Activated T-cell treated with anti-CD3 and anti-CD28 coated beads for 24 hours (primary cell): ENCODE measurements around the gene RP9.
"Not testable (repeated sequence)": the region's sequence is repeated elsewhere in the genome, so short reads cannot be mapped to it uniquely, and the experiment has no call there.

Experiments used
- DNase-seq: peaks from one replicate; pipeline ENCODE4 v3.0.0-alpha.2; 2020; ENCODE audit warnings: low read depth

RP9 gene

DNA sequence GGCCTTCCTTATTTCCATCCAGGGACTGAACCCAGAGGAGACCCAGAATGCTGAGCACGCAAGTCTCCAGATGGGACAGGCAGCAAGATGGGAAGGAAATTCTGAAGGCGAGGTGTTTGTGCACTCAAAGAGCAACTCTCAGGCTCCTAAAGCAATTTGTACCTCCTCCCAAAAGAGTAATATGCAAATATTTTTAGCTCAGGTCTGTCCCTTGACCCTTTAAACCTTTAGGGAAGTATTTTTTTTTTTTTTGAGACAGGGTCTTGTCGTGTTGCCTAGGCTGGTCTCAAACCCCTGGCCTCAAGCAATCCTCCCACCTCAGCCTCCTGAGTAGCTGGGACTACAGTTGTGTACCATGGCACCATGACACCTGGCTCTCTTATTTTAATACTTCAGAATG is 8.4 kb downstream of the RP9 start:
- no peak for DNase-seq

DNA sequence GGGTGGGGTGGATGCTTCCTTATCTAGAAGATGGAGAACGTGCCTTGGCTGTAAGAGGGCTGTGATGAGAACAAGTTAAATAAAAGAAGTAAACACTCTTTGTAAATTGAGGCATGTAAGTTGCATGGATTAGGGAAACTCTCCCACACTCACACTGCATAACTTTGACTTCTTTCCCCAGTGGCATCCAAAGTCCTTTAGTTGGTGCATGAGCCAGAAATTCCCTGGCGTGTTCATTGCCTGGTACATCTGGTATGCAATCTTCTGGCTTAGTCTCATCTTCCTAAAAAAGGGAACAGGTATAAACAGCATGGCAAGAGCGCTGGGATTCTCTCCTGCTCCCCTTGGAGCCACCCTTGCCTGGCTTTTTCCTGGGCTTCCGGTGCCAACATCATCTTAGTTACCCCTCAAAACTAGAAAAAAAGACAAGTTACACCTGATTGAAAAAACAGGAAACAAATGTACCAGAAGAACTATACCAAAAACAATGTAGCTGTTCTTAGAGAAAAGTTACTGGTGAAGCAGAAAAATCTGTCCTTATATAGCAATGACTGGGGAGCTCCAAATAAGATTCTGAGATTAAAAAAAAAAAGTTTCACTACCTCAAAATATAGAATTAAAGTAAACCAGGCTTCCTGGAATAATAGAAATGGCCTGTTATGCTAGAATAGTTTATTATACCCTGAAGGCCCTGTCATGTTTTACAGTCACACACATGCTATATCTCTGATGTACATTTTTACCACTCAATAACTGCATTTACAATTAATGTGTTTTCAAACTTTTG is 9.9 kb downstream of the RP9 start:
- DNase-seq = no peak

DNA sequence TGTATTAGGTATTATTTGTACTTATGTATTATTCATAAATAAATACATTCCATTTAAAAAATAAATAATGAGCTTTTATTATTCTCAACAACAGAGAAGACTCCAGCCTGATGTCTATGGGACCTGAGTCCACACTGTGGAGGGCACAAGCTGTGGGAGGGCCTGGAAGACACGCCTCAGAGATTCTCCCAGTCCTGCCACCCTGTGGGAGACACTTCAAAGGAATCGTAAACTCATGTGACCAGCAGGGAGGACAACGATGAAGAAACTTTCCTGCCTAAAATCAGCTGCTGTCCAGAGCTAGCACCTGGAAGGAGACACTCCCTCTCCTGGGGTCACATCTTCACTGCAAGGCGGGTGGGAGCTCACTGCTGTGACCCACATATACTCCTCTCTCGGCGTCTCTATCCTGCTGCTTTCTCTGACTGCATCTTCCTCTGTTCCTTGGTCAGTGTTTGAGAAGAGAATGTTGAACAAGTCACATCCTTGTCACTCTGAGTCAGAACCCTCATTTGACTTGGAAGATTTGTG is 14.4 kb downstream of the RP9 start:
- DNase-seq = not testable (repeated sequence)

DNA sequence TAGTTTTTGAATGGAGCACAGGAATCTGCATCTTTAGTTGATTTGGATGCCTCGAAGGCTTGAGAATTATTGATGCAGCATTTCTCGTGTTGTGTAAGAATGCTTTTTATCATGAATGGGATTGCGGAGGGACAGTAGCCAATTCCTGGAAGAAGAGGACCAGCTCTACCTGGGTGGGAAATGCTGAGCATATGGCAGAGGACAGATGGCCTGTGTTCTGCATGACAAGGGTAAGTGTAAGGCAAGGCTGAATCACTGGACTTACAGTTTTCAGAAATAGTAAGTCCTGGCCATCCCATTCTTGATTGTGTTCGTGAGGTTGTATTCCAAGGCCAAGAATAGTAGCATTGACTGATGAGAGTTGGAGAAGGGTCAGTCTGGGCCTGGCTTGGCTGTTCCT is 15.9 kb downstream of the RP9 start:
- DNase-seq = no peak

DNA sequence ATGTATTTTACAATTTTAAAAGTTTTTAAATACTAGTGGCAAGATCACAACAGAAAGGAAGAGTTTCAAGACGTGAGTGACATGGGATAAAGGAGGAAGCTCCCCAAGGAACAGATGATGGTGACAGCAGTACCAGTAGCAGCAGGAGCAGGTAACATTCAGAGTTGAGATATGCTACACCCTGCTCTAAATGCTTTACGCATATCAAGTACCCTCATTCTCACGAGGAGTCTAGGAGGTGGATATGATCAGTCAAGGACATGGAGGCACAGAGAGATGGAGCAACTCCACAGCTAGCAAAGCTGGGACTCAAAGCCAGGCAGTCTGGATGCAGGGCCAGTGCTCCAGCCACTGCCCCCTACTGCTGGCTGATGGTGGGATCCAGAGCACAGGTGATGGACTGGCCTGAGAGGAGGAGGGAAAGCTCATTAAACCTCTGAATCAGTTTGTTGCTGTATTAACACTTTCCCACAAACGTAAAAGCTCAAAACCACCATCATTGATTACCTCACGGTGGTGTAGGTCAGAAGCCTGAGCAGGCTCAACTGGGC is 17.5 kb downstream of the RP9 start:
- DNase-seq = no peak

DNA sequence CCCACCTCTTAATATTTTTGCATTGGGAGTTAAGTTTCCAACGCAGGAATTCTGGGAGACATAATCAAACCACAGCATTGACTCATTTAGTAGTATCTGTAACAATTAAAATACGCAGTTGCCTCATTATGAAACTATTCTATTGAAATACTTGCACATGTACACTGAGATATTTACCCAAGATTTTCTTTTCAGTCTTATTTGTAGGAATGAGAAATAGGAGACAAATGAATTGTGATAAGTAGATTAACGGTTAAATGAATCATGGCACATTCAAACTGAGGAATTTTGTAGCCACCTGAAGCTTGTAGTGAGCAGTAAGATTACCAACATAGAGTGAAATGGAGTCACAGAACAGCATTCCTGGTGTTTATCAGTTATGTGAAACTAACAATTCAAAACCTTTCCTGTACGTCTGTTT is 18.1 kb downstream of the RP9 start:
- no peak for DNase-seq

DNA sequence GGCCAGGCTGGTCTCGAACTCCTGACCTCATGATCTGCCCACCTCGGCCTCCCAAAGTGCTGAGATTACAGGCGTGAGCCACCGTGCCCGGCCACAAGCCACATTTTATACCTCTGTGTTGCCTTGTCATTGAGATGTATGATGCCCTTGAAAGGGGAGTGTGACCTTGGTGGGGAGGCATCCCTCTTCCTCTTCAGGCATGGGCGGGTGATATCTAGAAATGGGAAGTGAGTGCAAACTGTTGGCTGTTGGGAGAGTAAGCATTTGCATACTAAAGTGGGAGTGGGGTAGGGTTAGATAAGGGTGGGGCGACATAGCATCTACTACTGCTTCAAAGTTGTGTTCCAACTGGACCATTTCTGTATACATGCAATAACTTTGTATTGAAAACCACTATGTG is 20.1 kb downstream of the RP9 start:
- DNase-seq = no peak

DNA sequence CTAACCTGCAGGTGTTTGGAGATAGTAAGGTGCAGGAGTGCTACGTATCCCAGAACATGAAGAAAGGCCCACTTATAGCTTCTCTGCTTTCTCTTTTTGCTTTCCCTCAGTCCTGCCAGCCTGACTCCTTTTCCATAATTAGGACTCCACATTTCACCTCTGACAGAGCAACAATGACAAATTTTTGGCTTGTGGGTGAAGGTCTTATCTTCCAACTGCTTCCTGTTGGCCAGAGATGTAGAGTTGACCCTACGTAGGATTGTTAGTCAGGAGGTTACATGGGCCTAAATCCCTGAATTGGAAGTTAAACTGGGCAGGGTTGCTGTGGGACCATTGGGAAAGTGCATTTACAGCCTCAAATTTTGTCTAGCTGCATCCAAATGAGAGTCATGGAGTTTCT is 21.3 kb downstream of the RP9 start:
- no peak for DNase-seq

DNA sequence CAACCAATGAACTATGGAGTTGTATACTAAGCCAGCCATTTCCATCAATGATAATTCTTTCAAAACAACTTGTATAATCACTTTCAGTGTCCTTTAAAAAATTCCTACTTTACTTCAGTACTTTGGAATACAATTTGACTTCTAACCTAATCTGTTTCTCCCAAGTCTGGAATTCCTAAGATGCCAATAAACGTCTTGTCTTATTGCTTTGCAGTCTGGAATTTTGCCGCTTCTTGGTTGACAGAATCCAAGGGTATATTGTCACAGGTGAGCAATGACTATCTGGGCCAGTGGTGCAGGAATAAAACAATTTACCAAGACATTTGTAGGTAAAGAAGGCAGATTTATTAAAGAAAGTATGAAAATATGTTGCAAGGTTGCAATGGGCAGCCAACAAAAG is 21.8 kb downstream of the RP9 start:
- DNase-seq = no peak

DNA sequence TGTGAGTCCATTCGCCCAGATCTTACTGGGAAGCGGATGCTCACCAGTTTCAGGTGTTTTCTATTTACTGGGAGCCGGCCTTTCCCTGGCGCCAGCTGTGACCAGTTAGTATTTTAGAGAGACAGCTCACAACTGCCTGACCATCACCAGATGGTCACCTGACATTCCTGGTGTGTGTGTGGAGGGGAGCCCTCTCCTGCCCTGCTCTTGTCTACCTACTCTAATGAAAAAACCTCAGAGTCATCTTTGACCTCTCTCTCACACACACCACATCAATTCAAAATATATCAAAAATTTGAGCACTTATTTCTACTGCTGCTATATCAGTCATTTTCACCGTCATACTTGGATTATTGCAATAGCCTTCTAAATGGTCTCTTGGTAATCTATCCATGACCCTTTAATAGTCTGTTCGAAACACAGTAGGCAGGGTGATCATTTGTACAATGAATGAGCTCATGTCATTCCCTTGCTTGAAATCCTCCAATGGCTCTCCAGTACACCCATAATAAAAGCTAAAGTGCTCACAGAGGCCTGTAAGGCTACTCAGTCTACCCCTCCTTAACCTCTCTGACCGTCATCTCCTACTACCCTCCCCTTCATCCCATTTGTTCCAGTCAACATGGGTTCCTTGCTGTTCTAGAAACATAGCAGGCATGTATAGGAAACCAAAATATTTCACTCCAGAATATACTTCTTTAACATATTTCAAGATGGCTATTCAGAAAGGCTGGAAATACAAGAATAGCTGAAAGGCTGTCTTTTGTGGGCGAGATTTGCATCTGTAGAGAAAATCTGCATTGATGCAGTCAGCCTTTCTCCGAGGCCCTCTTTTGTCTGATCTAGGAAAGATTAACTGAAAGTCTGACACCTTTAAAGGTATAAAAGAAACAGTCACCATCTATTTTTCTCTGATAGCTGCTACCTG is 29.2 kb downstream of the RP9 start:
- DNase-seq = no peak

DNA sequence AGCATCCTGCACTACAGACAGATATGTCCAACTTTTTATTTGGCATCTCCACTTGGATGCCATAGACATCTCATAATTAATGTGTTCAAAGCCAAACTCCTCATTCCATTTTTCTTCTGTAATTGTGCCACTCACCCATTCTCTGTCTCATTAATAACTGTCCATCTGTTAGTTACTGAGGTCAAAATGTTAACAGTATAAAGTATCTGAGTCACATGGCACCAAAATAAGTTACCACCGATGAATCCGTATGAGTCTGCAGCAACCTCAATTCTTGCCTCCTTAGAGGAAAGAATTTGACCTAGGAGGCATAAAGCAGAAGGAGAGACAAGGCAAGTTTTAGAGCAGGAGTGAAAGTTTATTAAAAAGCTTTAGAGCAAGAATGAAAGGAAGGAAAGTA is 30.1 kb downstream of the RP9 start:
- DNase-seq = no peak

DNA sequence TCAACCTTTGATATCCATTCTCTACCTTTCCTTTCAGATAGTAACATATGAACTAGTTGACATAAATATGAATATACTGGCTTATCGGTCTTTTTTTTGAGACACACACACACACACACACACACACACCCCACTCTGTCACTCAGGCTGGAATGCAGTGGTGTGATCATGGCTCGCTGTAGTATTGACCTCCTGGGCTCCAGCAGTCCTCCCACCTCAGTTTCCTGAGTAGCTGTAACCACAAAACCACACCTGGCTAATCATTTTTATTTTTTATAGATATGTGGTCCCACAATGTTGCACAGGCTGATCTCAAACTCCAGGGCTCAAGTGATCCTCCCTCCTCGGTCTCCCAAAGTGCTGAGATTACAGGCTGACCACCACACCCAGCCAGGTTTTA is 32.5 kb downstream of the RP9 start:
- no peak for DNase-seq

DNA sequence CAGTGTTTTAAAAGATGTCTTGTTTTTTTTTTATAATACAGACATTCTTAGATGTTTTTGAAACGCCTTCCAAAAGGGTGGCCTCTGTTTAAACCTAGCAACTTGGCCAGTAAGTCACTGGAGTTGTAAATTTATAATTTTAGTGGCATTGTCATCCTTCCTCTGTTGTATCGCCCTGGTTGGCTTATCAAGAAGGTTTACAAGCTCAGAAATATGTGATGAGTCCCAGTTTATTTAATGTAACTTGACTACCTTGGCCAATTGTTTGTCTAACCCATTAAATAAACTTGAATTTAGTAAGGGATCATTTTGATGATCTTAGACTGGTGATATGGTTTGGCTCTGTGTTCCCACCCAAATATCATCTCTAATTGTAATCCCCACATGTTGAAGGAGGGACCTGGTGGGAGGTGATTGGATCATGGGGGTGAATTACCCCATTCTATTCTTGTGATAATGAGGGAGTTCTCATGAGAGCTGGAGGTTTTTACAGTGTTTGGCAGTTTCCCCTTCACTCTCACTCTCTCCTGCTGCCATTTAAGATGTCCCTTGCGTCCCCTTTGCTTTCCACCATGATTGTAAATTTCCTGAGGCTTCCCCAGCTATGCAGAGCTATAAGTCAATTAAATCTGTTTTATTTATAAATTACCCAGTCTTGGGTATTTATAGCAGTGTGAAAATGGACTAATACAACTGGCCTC is 33.2 kb downstream of the RP9 start:
- no peak for DNase-seq

DNA sequence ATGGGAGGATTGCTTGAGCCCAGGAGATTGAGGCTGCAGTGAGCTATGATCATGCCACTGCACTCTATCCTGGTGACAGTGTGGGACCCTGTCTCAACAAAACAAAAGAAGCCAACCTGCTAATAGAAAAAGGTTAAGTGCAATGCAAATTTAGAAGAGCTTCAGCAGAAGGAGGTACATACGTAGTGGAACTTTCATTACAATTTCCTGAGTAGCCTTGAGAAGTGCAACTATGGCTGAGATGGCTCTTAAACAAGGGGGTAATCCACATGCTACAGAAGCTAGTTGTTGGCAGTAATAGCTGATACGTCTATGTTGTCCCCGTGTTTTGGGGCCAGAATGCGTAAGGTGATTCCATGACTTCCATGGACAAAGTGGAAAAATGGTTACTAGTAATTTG is 36.0 kb downstream of the RP9 start:
- DNase-seq = no peak

DNA sequence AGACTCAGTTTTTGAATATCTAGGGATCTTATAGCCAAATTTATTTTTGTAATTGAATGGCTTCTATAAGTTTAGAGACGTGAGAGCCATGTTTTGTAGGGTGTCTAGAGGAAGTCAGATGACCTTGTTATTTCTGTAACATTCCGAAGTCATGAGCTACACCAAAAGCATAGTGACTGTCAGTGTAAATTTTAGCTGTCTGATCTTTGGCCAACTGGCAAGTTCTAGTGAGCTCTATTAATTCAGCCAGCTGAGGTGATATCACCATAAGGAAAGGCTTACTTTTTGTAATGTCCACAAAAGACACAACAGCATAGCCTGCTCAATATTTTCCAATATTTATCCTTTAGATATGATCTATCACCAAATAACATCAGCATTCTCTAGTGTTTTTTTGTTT is 36.7 kb downstream of the RP9 start:
- DNase-seq = no peak

DNA sequence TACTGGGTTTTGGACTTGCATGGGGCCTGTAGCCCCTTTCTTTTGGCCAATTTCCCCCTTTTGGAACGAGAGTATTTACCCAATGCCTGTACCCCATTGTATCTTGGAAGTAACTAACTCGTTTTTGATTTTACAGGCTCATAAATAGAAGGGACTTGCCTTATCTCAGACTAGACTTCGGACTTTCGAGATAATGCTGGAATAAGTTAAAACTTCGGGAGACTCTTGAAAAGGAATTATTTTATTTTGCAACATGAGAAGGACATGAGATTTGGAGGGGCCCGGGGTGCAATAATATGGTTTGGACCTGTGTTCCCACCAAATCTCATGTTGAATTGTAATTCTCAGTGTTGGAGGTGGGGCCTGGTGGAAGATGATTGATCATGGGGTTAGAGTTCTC is 38.4 kb downstream of the RP9 start:
- no peak for DNase-seq

DNA sequence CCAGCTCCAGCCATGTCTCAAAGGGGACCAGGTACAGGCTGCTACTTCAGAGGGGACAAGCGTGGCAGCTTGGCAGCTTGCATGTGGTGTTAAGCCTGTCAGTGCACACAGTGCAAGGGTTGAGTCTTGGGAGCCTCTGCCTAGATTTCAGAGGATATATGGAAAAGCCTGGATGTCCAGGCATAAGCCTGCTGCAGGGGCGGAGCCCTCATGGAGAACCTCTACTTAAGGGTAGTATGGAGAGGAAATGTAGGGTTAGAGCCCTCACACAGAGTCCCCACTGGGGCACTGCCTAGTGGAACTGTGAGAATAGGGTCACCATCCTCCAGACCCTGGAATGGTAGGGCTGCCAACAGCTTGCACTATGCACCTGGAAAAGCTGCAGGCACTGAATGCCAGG is 38.9 kb downstream of the RP9 start:
- DNase-seq = no peak

DNA sequence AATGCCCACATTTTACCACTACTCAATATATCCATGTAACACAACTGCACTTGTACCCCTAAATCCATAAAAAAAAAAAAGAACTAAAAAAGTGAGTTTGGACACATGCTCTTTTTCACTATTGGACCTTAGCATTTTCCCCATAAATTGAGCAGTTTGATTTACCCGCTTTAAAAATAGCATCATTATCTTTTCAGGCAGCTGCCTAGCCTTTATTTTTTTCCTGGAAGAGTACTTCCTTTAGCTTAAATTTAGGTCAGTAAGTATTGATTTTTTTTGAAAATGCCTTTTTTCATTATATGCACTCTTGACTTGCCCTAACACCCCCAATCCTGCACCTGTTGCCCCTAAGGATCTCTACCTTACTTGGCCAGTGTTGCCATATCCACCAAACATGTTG is 41.3 kb downstream of the RP9 start:
- no peak for DNase-seq

DNA sequence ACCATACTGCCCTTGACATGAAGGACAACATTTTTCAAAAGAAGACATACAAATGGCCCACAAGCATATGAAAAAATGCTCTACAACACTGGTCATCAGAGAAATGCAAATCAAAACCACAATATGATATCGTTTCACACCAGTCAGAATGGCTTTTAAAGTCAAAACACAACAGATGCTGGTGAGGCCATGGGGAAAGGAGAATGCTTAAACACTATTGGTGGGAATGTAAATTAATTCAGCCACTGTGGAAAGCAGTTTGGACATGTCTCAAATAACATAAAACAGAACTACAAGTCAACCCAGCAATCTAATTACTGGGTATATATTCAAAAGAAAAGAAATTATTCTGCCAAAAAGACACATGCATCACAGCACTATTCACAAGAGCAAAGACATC is 42.4 kb downstream of the RP9 start:
- DNase-seq = no peak

DNA sequence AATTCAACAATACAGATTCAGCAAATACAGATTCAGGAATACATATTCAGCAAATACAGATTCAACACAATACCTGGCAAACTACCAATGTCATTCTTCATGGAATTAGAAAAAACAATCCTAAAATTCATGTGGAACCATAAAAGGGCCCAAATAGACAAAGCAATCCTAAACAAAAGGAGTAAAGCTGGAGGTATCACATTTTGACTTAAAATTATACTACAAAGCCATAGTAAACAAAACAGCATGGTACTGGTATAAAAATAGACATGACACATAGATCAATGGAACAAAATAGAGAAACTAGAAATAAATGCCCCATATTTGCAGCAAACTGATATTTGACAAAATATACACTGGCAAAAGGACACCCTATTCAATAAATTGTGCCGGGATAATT is 43.2 kb downstream of the RP9 start:
- DNase-seq = no peak

DNA sequence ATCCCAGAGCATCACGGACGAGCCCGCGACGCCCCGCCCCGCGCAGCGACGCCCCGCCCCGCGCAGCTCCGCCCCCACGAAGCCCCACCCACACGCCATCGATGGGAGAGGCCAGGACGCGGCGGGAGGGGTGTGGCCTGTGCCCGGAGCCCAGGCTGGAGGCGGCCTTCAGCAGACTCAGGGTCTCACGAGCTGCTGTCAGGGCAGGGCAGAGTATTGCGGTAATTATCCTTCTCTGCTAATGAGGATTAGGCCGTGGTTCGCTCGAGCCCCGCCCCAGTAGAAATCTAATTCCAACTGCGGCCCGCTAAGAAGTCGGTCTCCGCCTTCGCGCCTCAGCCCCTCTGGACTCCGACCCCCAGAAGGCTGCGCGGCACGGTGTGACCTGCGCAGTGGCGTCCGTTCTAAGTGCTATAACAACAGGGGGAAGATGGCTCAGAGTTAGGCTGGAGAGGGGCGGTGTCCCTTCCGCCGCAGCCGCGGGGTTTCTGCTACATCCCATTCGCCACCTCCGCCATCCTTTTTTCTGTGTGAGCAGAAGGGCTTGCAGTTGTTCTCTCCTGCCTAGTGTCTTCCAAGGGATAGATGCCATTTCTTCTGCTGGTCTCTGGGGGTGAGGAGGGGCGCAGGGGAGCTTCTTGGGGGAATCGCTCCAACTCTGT is 46.3 kb downstream of the RP9 start:
- DNase-seq = peak; percentile 89
